ENCODE measurements around the gene HMX2. TPM values are rescaled to one million over a fixed set of nuclear protein-coding genes. Genes with fewer than 3 reads are reported as not detected.

Gene HMX2
- total RNA-seq, 1 experiment from 2014 or later, result 0.46 TPM

DNA sequence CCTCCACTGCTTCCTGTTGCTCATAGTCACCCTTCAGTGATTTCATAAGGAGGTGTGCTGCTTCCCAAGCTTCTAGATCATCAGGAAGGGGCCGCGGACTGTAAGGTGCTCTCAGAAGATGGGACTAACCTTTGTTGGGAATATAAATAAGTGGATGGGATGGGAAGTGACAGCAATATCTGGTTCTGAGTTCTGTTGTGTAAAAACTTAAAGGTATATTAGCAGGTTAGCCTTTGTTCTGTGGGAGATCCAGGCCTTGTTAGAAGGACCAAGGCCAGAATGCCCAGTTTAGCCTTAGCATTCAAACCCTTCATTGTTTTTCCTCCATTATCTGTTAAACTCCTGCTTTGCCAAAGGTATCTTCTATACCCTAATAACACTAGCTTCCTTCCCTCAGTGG, 18.7 kb downstream of the HMX2 start:
- H3K27ac Mint-ChIP-seq, result peak overlapping the region in 2 of 3 experiments; percentile 17 to 48; a peak in 2 of 7 replicates

More for the DNA sequence above, 18.7 kb downstream of the HMX2 start:
- TF ChIP-seq, protein P1, sequence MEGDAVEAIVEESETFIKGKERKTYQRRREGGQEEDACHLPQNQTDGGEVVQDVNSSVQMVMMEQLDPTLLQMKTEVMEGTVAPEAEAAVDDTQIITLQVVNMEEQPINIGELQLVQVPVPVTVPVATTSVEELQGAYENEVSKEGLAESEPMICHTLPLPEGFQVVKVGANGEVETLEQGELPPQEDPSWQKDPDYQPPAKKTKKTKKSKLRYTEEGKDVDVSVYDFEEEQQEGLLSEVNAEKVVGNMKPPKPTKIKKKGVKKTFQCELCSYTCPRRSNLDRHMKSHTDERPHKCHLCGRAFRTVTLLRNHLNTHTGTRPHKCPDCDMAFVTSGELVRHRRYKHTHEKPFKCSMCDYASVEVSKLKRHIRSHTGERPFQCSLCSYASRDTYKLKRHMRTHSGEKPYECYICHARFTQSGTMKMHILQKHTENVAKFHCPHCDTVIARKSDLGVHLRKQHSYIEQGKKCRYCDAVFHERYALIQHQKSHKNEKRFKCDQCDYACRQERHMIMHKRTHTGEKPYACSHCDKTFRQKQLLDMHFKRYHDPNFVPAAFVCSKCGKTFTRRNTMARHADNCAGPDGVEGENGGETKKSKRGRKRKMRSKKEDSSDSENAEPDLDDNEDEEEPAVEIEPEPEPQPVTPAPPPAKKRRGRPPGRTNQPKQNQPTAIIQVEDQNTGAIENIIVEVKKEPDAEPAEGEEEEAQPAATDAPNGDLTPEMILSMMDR (conservative IDR thresholded peaks at IDR 0.05), result no peak
- Histone ChIP-seq H3K27ac (ENCODE audit: insufficient read length, low read depth, low read length) (no peak overlapping the region), H2BK20ac (ENCODE audit: low read depth, low read length, poor library complexity, severe bottlenecking) (no peak overlapping the region), H2AK5ac (ENCODE audit: insufficient read length, low read length) (no peak overlapping the region), H3K4ac (ENCODE audit: low read depth, low read length) (no peak overlapping the region), H3K79me1 (ENCODE audit: insufficient read depth, low read depth, low read length, poor library complexity, severe bottlenecking) (peaks cover 7% of the 10 kb centered on the region), H2BK12ac (ENCODE audit: insufficient read length, low read depth, low read length) (no peak overlapping the region), H3K27me3 (ENCODE audit: insufficient read depth, low read length) (no peaks in the 10 kb centered on the region), H3T11ph (ENCODE audit: low read length) (no peak overlapping the region), H4K5ac (ENCODE audit: insufficient read length, low read depth, low read length) (no peak overlapping the region), H3K56ac (ENCODE audit: insufficient read length, low read depth, low read length) (no peak overlapping the region), H3K4me1 (ENCODE audit: insufficient read depth, low read length) (no peaks in the 10 kb centered on the region), H3K9me3 (ENCODE audit: control insufficient read depth, low read depth, low read length) (no peaks in the 10 kb centered on the region), H2AFZ (ENCODE audit: low read length) (no peak overlapping the region), H2BK120ac (ENCODE audit: low read depth, low read length, poor library complexity, severe bottlenecking) (no peak overlapping the region), H3K18ac (ENCODE audit: insufficient read length, low read depth, low read length) (no peak overlapping the region), H4K91ac (ENCODE audit: insufficient read length, low read depth, low read length) (no peak overlapping the region), H3K14ac (ENCODE audit: insufficient read depth, low read length) (no peak overlapping the region), H3K9ac (ENCODE audit: extremely low read depth, insufficient read length, low read length) (no peak overlapping the region), H3K23ac (ENCODE audit: insufficient read length, low read depth, low read length) (no peak overlapping the region), H4K20me1 (ENCODE audit: control insufficient read depth, insufficient read depth, insufficient read length) (no peaks in the 10 kb centered on the region), H2BK5ac (ENCODE audit: insufficient read length, low read length) (no peak overlapping the region), H3K79me2 (ENCODE audit: insufficient read depth, low read length) (peaks cover 3% of the 10 kb centered on the region; the same call in 1 of the 2 replicates), H3K4me2 (ENCODE audit: insufficient read depth, insufficient read length, low read length) (no peak overlapping the region), H4K8ac (replicated peaks; ENCODE audit: insufficient read length, low read depth, low read length) (no peak overlapping the region), H2BK15ac (ENCODE audit: low read depth, low read length) (no peak overlapping the region), H3K23me2 (ENCODE audit: insufficient read length, low read depth, low read length, poor library complexity, severe bottlenecking) (no peaks in the 10 kb centered on the region)
- no peak for DNase-seq
- Mint-ChIP-seq H3K4me1 (no peaks in the 10 kb centered on the region), H3K36me3 (ENCODE audit: insufficient read depth in 1 of 3, low read depth in 3 of 3) (peaks cover 37 to 68% (median 63%) of the 10 kb centered on the region in 3 experiments), H3K4me3 (no peak overlapping the region), H3K9me3 (no peaks in the 10 kb centered on the region), H3K27me3 (ENCODE audit: low read depth) (no peaks in the 10 kb centered on the region)
- no CpG with 5 or more reads among the region's 2 CpGs for WGBS (ENCODE audit: extremely low coverage, insufficient read length, low lambda C conversion rate)
